ENCODE data around the gene CAMKK2. TPM values are rescaled to one million over a fixed set of nuclear protein-coding genes. Genes with fewer than 3 reads are reported as not detected.

CAMKK2 gene
- total RNA-seq: 19.1 and 28.4 TPM in 2 replicates

GRCh38 chr12:121296618-121297434 lies at the start of gene CAMKK2:
CAMKK2 (minus strand) TSS chr12:121296709; CDS start chr12:121274526, 22,183 bp downstream.

GRCh38 chr12:121209624-121210572 lies 86.6 kb downstream of the CAMKK2 start, which contains the start of gene P2RX4:
P2RX4 (plus strand) TSS chr12:121210129; CDS start chr12:121210165, 36 bp downstream.

Other genes with a start within 250 kb of the CAMKK2 start
- 0.26 TPM in 1 of 2 replicates, not detected in the other for gene P2RX7, start 163.8 kb downstream of the CAMKK2 start, total RNA-seq
- 14.4 and 39.0 TPM in 2 replicates for gene P2RX4, start 86.6 kb downstream of the CAMKK2 start, total RNA-seq
- 91.7 and 108 TPM in 2 replicates for gene ANAPC5, start 55.7 kb upstream of the CAMKK2 start, total RNA-seq
- gene RNF34, start 103.4 kb upstream of the CAMKK2 start, total RNA-seq: 30.5 and 39.6 TPM in 2 replicates

Data from epithelial cell of alveolus of lung (primary cell).